SKM-1 treated with dmso at 0.1 percent for 144 hours (cell line): Measurements from ENCODE around the gene CTAGE8.
"Not testable (repeated sequence)": the region's sequence is repeated elsewhere in the genome, so short reads cannot be mapped to it uniquely, and the experiment has no call there.

Source experiments
- DNase-seq: peaks from one replicate; lab custom pipeline; 2025; ENCODE audit not compliant: unreplicated experiment; lab: John Stamatoyannopoulos, UW

The CTAGE8 gene

GRCh38 chr7:144269188-144269587, at the start of gene CTAGE8:
TSS of gene CTAGE8 (minus strand) at chr7:144269288. CDS start at chr7:144269250, 38 bp downstream.
- not testable (repeated sequence) for DNase-seq

- not testable (repeated sequence) for DNase-seq
These were observed 48.4 kb upstream of the CTAGE8 start for GRCh38 chr7:144317537-144317936.

GRCh38 chr7:144311872-144312469, 42.9 kb upstream of the CTAGE8 start, which contains the start of gene OR2A1:
TSS of gene OR2A1 (plus strand) at chr7:144312419. CDS start at chr7:144318125, 5,706 bp downstream.
- DNase-seq: not testable (repeated sequence)

- DNase-seq: not testable (repeated sequence)
These were observed 42.1 kb upstream of the CTAGE8 start for GRCh38 chr7:144311218-144311617.

GRCh38 chr7:144309702-144310101, 40.6 kb upstream of the CTAGE8 start:
- not testable (repeated sequence) for DNase-seq

- DNase-seq: not testable (repeated sequence)
These were observed 36.1 kb upstream of the CTAGE8 start for GRCh38 chr7:144305156-144305555.

GRCh38 chr7:144303607-144304006, 34.5 kb upstream of the CTAGE8 start:
- not testable (repeated sequence) for DNase-seq

- DNase-seq: not testable (repeated sequence)
These were observed 33.7 kb upstream of the CTAGE8 start for GRCh38 chr7:144302578-144303303.

GRCh38 chr7:144293794-144294499, 24.9 kb upstream of the CTAGE8 start:
- not testable (repeated sequence) for DNase-seq

GRCh38 chr7:144292384-144293161, 23.5 kb upstream of the CTAGE8 start:
- DNase-seq: not testable (repeated sequence)

- DNase-seq: not testable (repeated sequence)
These were observed 22.5 kb upstream of the CTAGE8 start for GRCh38 chr7:144291607-144292006.

GRCh38 chr7:144287171-144287784, 18.2 kb upstream of the CTAGE8 start:
- DNase-seq: not testable (repeated sequence)

GRCh38 chr7:144283716-144284115, 14.6 kb upstream of the CTAGE8 start:
- not testable (repeated sequence) for DNase-seq

GRCh38 chr7:144282490-144282889, 13.4 kb upstream of the CTAGE8 start:
- not testable (repeated sequence) for DNase-seq

GRCh38 chr7:144281981-144282380, 12.9 kb upstream of the CTAGE8 start:
- DNase-seq: not testable (repeated sequence)

- DNase-seq: not testable (repeated sequence)
These were observed 10.9 kb upstream of the CTAGE8 start for GRCh38 chr7:144280010-144280409.

GRCh38 chr7:144275281-144275680, 6.2 kb upstream of the CTAGE8 start:
- not testable (repeated sequence) for DNase-seq

- not testable (repeated sequence) for DNase-seq
These were observed 4.4 kb downstream of the CTAGE8 start, which contains the start of gene OR2A7 for GRCh38 chr7:144264692-144265091. TSS of gene OR2A7 (minus strand) at chr7:144264792. CDS start at chr7:144259628, 5,164 bp downstream.

GRCh38 chr7:144262128-144262527, 7.0 kb downstream of the CTAGE8 start:
- not testable (repeated sequence) for DNase-seq

GRCh38 chr7:144259067-144259466, 10.0 kb downstream of the CTAGE8 start:
- not testable (repeated sequence) for DNase-seq
